ENCODE measurements around the gene ACSM3.
"Not testable (repeated sequence)": the region's sequence is repeated elsewhere in the genome, so short reads cannot be mapped to it uniquely, and the experiment has no call there.

ACSM3 gene

DNA sequence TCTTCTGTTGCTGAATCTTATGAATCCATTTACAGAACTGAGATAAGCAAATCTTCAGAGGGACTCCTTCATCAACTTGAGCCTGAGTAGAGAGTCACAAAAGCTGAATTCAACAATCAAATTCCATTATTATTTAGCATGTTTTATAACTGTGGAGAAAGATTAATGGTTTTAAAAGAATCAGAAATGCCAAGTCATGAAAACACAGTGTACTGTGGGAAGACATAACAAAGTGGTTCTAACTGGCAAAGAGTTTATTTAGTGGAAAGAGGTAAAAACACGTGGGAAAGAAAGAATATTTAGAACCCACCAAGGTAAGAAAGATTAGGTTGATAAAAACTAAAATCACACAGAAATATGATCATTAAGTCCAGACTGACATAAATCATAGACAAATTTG lies 37.5 kb downstream of the ACSM3 start:
- in situ Hi-C loops (cut with MboI; ENCODE audit: low sequenced_read_pairs, unreplicated experiment) = no loop called here
- TF ChIP-seq CTCF (IDR thresholded peaks at IDR 0.05; ENCODE audit: borderline replicate concordance, control extremely low read depth, extremely low read depth, insufficient read depth, missing control alignments) = no peak
- no peak for DNase-seq (ENCODE audit: low spot score)

DNA sequence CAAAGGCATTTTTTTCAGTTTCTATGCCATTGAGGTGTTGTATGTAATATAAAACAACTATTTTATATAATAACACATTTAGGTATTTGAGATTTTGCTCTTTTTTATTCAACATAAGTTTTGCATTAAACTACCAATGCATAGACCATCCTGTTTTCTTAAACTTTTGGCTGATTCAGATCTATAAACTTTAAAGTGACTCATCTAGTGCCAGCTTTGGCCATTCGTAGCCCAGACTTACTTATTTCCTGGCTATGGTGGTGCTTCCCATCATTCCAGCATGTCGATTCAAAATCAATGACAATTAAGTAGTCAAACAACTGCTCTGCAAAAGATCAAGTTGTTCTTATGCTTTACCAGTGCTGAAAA lies 39.4 kb downstream of the ACSM3 start:
- no peak for TF ChIP-seq CTCF (IDR thresholded peaks at IDR 0.05; ENCODE audit: borderline replicate concordance, control extremely low read depth, extremely low read depth, insufficient read depth, missing control alignments)
- DNase-seq (ENCODE audit: low spot score) = no peak
- in situ Hi-C loops (cut with MboI; ENCODE audit: low sequenced_read_pairs, unreplicated experiment) = no loop called here

DNA sequence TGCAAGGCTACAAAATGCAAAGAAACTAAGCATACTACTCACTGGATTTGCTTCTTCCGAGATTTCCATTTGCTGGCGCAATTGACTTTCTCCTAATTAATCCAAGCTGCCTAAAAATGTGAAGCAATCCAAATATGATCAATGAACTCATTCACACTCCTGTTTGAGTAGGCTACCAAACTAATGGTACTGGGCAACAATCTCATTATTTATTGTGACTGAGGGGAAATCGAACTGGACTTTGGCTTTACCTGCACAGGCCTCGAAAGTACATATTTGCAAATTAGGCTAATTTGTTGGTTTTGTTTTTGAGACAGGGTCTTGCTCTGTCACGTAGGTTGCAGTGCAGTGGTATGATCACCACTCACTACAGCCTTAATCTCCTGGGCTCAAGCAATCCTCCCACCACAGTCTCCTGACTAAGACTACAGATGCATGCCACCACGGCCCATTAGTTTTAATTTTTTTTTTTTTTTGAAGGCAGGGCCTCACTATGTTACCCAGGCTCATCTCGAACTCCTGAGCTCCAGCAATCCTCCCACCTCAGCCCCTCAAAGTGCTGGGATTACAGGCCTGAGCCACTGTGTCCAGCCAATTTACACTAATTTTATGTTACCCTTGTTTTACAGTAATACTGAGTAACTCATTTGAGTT lies 39.9 kb downstream of the ACSM3 start:
- no peak for DNase-seq (ENCODE audit: low spot score)

GRCh38 chr16:20805684-20806167 lies 41.9 kb downstream of the ACSM3 start:
- DNase-seq (ENCODE audit: low spot score); in situ Hi-C loops (cut with MboI; ENCODE audit: low sequenced_read_pairs, unreplicated experiment): not testable (repeated sequence)

More for the DNA sequence above, 39.9 kb downstream of the ACSM3 start:
- no peak for TF ChIP-seq CTCF (IDR thresholded peaks at IDR 0.05; ENCODE audit: borderline replicate concordance, control extremely low read depth, extremely low read depth, insufficient read depth, missing control alignments)
- in situ Hi-C loops (cut with MboI; ENCODE audit: low sequenced_read_pairs, unreplicated experiment) = no loop called here

DNA sequence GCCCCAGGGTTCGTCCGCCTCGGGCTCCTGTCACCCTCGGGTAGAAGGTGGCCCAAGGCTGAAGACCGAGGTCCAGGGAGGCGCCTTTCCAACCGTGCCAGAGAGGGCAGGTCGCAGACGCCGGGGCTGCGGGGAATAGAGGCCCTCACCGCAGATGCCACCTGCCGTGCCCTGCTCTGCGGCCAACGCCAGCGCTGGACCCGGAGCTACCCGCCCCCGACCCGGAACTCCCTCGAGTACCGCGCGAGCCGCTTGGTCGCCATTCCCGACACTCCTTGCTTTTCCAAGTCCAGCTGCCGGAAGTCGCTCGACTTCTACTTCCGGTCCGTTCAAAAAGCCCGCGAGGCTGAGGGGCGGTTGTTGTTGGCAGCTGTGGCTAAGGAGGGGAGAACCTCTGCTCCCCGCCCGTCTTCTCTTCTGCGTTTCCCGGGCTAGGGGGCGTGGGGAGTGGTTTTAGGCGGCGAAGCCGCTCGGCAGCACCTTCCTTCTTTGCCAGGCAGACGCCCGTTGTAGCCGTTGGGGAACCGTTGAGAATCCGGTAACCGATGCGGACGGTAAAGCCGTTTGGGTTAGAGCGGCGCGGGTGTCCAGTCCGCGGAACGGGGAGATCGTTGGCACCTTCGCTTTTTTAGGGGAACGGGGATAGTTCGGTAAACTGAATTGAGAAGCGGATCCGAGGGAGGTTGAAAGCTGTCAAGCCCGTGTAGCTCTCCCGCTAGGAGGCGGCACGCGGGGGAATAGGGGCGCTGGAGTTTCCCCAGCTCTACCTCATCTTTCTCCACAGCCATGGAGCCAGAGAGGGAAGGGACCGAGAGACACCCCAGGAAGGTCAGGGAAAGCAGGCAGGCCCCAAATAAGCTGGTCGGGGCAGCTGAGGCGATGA lies 42.6 kb downstream of the ACSM3 start, which contains the start of the genes ERI2 and REXO5:
Gene ERI2 (minus strand): TSS at position 305 of the 883 bp plus-strand sequence. CDS start 42 bp downstream, at position 263.
Gene REXO5 (plus strand): TSS at position 360 of the 883 bp plus-strand sequence. CDS start 427 bp downstream, at position 787.
- TF ChIP-seq CTCF (IDR thresholded peaks at IDR 0.05; ENCODE audit: borderline replicate concordance, control extremely low read depth, extremely low read depth, insufficient read depth, missing control alignments) = peak; percentile 61
- in situ Hi-C loops (cut with MboI; ENCODE audit: low sequenced_read_pairs, unreplicated experiment) = no loop called here
- DNase-seq (ENCODE audit: low spot score) = peak; percentile 94

- no peak for DNase-seq (ENCODE audit: low spot score)
- TF ChIP-seq CTCF (IDR thresholded peaks at IDR 0.05; ENCODE audit: borderline replicate concordance, control extremely low read depth, extremely low read depth, insufficient read depth, missing control alignments) = no peak
- in situ Hi-C loops (cut with MboI; ENCODE audit: low sequenced_read_pairs, unreplicated experiment) = no loop called here
These were observed 44.0 kb downstream of the ACSM3 start for GRCh38 chr16:20807862-20808261.
